Epithelial cell of esophagus (primary cell): Measurements from ENCODE around the gene POLR2L.

Experiments
- DNase-seq: peaks from one replicate; pipeline ENCODE4 v3.0.0; 2010; ENCODE audit warnings: low read depth
- H3K4me3 ChIP-seq: 2 replicates; pipeline ENCODE4 v1.5.1; 2011; ENCODE audit warnings: mild to moderate bottlenecking, low read length, control low read depth
- TF ChIP-seq, protein P1 (sequence below): IDR thresholded peaks from 2 replicates; pipeline ENCODE4 v1.5.1; 2011; ENCODE audit warnings: low read depth, mild to moderate bottlenecking, low read length, control low read depth, inconsistent platforms; ENCODE audit not compliant: insufficient read depth; ENCODE audit errors: missing control alignments

Gene POLR2L

GRCh38 chr11:837990-838307 is 4.4 kb downstream of the POLR2L start:
- TF ChIP-seq, protein P1, sequence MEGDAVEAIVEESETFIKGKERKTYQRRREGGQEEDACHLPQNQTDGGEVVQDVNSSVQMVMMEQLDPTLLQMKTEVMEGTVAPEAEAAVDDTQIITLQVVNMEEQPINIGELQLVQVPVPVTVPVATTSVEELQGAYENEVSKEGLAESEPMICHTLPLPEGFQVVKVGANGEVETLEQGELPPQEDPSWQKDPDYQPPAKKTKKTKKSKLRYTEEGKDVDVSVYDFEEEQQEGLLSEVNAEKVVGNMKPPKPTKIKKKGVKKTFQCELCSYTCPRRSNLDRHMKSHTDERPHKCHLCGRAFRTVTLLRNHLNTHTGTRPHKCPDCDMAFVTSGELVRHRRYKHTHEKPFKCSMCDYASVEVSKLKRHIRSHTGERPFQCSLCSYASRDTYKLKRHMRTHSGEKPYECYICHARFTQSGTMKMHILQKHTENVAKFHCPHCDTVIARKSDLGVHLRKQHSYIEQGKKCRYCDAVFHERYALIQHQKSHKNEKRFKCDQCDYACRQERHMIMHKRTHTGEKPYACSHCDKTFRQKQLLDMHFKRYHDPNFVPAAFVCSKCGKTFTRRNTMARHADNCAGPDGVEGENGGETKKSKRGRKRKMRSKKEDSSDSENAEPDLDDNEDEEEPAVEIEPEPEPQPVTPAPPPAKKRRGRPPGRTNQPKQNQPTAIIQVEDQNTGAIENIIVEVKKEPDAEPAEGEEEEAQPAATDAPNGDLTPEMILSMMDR: no peak
- no peak for DNase-seq
- H3K4me3 ChIP-seq: no peak overlapping the region

GRCh38 chr11:837189-837989 is 4.9 kb downstream of the POLR2L start:
- TF ChIP-seq, protein P1: no peak
- H3K4me3 ChIP-seq: no peak overlapping the region
- DNase-seq: no peak

DNA sequence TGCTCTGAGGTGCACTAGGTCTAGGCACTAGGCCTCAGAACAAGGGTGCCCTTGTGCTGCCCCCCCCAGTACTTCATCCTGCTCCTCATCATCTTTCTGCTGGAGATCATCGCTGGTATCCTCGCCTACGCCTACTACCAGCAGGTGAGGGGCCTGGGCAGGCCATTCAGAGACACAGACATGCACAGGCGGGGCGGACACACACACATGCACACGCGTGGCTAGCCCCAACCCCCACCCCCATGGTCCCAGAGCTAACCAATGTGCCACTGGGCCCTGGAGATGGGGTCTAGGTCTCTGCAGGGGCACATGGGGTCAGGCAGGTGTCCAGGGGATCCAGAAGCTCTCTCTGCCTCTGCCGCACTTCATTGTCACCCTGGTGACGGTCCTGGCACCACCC is 5.6 kb downstream of the POLR2L start:
- no peak overlapping the region for H3K4me3 ChIP-seq
- DNase-seq: no peak
- TF ChIP-seq, protein P1: no peak

DNA sequence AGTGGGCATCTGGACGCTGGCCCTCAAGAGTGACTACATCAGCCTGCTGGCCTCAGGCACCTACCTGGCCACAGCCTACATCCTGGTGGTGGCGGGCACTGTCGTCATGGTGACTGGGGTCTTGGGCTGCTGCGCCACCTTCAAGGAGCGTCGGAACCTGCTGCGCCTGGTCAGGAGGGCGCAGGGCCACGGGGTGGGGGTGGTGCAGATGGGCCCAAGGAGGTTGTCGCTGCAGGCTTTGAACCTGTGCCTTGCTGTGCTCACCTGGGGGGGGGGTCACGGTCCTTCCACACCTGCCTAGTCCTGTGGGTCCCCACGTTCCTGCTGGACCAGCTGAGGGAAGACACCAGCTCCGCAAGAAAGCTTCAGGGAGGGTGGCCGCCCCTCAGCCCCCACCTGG is 6.1 kb downstream of the POLR2L start:
- TF ChIP-seq, protein P1: no peak
- no peak for DNase-seq
- no peak overlapping the region for H3K4me3 ChIP-seq

DNA sequence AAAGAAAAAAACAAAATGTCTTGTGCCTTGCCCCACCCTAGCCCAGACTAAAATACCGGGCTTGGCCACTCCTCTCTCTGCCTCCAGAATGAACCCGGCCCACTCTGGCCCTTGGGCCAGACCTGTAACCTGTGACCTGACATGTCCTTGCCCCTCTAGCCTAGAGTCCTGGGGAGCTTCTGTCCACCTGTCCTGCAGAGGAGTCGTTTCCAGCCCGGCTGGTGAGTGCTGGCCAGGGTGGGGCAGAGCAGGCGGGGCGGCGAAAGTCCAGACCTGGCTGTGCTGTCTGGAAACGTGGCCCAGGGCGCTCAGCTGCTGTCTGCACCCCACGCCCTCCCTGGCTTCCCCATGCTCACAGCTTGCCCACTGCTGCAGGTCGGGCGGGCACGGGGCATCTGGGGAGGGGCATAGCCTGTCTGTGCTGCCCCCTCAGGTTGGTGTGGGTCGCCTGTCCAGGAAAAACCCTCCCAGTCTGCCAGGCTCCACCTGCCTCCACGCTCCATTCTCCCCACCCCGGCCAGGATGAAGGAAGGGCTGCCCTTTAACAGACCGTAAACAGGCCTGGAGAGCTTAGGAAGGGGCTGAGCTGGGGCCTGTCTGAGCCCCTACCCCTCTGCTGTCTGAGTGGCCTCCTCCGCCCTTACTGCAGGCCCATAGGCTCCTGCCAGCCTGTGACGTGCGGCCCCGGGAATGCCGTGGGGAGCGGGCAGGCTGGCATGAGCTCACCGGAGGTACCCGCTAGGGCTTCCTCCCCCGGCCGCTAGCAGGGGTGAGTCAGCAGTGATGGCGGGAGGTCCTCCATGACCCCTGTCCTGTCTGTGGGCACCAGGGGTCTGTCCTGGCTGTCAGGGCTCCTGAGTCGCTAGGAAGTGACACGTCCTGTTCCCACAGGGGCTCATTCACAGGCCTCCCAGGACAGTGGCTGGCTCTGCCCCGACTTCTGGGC is 7.7 kb downstream of the POLR2L start:
- peak overlapping the region; percentile 74 for H3K4me3 ChIP-seq
- TF ChIP-seq, protein P1: no peak
- peak; percentile 96 for DNase-seq

DNA sequence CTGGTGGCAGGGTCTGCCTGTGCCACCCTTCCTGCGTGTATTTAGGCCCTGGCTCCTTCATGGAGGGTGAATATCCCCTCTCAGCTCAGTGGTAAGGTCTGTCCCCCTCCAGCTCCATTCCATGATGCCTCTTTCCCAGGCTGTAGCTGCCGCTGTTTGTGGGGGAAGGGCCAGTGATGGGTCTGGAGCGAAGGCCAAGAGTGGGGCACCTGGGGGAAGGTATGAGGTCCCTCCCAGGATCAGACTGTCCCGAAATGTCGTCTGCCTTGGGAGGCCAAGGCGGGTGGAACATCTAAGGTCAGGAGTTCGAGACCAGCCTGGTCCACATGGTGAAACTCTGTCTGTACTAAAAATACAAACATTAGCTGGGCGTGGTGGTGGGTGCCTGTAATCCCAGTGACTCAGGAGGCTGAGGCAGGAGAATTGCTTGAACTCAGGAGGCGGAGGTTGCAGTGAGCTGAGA is 8.4 kb downstream of the POLR2L start:
- TF ChIP-seq, protein P1: no peak
- H3K4me3 ChIP-seq: peak overlapping the region; percentile 74
- DNase-seq: peak; percentile 49
